Keratinocyte (primary cell): ENCODE data around the gene TMTC2. TPM values are rescaled to one million over a fixed set of nuclear protein-coding genes. Genes with fewer than 3 reads are reported as not detected.

ENCODE experiments used
- DNase-seq: peaks from one replicate; pipeline ENCODE4 v3.0.0-alpha.2; 2011; ENCODE audit warnings: low read depth, missing footprints, low spot score
- FAIRE-seq: peaks from 2 replicates; lab custom pipeline; 2011; peaks lifted over from hg19 to GRCh38; lab: Jason Lieb, UNC
- H2AFZ ChIP-seq: 2 replicates; pipeline ENCODE4 v1.6.0; 2012; ENCODE audit warnings: low read length, control low read depth, inconsistent platforms; ENCODE audit not compliant: control insufficient read depth
- H3K27ac ChIP-seq: 2 replicates; pipeline ENCODE4 v1.5.1; 2011; ENCODE audit warnings: low read length; ENCODE audit not compliant: control insufficient read depth, insufficient read depth
- H3K27me3 ChIP-seq: 3 replicates; pipeline ENCODE4 v1.6.0; 2011; ENCODE audit warnings: low read length; ENCODE audit not compliant: control insufficient read depth, insufficient read depth; ENCODE audit errors: extremely low read depth
- H3K36me3 ChIP-seq, 2 experiments: 2 replicates in 1 of 2; 3 replicates in 1 of 2; pipeline ENCODE4 v1.5.1; 2011; ENCODE audit warnings: low read length in 2 of 2, mild to moderate bottlenecking in 1 of 2; ENCODE audit not compliant: control insufficient read depth in 2 of 2, insufficient read depth in 2 of 2; ENCODE audit errors: extremely low read depth in 1 of 2
- H3K4me1 ChIP-seq: 3 replicates; pipeline ENCODE4 v1.5.1; 2011; ENCODE audit warnings: low read length; ENCODE audit not compliant: control insufficient read depth, insufficient read depth; ENCODE audit errors: extremely low read depth
- H3K4me2 ChIP-seq: 3 replicates; pipeline ENCODE4 v1.6.0; 2011; ENCODE audit warnings: low read depth, low read length; ENCODE audit not compliant: control insufficient read depth, insufficient read depth; ENCODE audit errors: extremely low read depth
- H3K4me3 ChIP-seq, 3 experiments: fragments of 200-600 bp in 1 of 3; sonication (generic) in 1 of 3; 2 replicates in 2 of 3; 3 replicates in 1 of 3; pipeline ENCODE4 v1.5.1; 2011 to 2016; ENCODE audit warnings: low read length in 3 of 3, mild to moderate bottlenecking in 3 of 3, control low read depth in 2 of 3, inconsistent platforms in 1 of 3, low read depth in 1 of 3, mixed read lengths in 1 of 3, mixed run types in 1 of 3, moderate library complexity in 1 of 3; ENCODE audit not compliant: control insufficient read depth in 2 of 3, insufficient read depth in 2 of 3; ENCODE audit errors: extremely low read depth in 1 of 3
- H3K79me2 ChIP-seq: 2 replicates; pipeline ENCODE4 v1.6.0; 2012; ENCODE audit warnings: low read length; ENCODE audit not compliant: control insufficient read depth, insufficient read depth
- H3K9ac ChIP-seq: 3 replicates; pipeline ENCODE4 v1.6.0; 2011; ENCODE audit warnings: low read length; ENCODE audit not compliant: control insufficient read depth, insufficient read depth; ENCODE audit errors: extremely low read depth
- H3K9me1 ChIP-seq: 3 replicates; pipeline ENCODE4 v1.6.0; 2011; ENCODE audit warnings: low read length; ENCODE audit not compliant: control insufficient read depth, insufficient read depth; ENCODE audit errors: extremely low read depth
- H3K9me3 ChIP-seq: 2 replicates; pipeline ENCODE4 v1.5.1; 2012; ENCODE audit warnings: low read depth, low read length; ENCODE audit not compliant: control insufficient read depth
- H4K20me1 ChIP-seq: 3 replicates; pipeline ENCODE4 v1.6.0; 2011; ENCODE audit warnings: low read length; ENCODE audit not compliant: control insufficient read depth, insufficient read depth; ENCODE audit errors: extremely low read depth
- CTCF ChIP-seq, 3 experiments: IDR thresholded peaks in 1 of 3; conservative IDR thresholded peaks in 1 of 3; optimal IDR thresholded peaks in 1 of 3; 2 replicates in 2 of 3; 3 replicates in 1 of 3; pipeline versions ENCODE3 to v1.5.1; 2011; ENCODE audit warnings: low read length in 3 of 3, mild to moderate bottlenecking in 3 of 3, moderate library complexity in 2 of 3, control low read depth in 1 of 3, inconsistent platforms in 1 of 3; ENCODE audit not compliant: insufficient read depth in 2 of 3; ENCODE audit errors: extremely low read depth in 1 of 3
- EZH2 ChIP-seq: IDR thresholded peaks from one replicate; pipeline ENCODE4 v1.6.1; 2012; ENCODE audit warnings: inconsistent platforms, mild to moderate bottlenecking, low read length, moderate library complexity
- dilution Hi-C: fragments of 300-500 bp; cut with MboI; formaldehyde crosslinking; loops from one replicate; pipeline ENCODE4 v1.7.0; 2020; ENCODE audit warnings: low sequenced_read_pairs; ENCODE audit not compliant: extremely low pct_ligation_motif_present
- polyA plus RNA-seq, 5 experiments: library from polyadenylated mRNA; depleted of rRNA in 3 of 5; stranded (reverse) in 3 of 5; stranded (forward) in 1 of 5; unstranded in 1 of 5; fragments of >200 nt; gene quantifications; 1 replicate in 1 of 5; 2 replicates in 3 of 5; 3 replicates in 1 of 5; pipeline versions ENCODE4 v1.2.1 to v1.2.3, GENCODE V29; 2011 to 2012; ENCODE audit warnings: missing spikeins in 2 of 5, low read depth in 1 of 5, low replicate concordance in 1 of 5

Gene TMTC2
- polyA plus RNA-seq, 1 donor (not counting 4 experiments of a cell fraction or from before 2014, with no cell fraction given) = 3.8 TPM

GRCh38 chr12:82893896-82894295 is 207.2 kb downstream of the TMTC2 start:
- no peaks in the 10 kb centered on the region for H3K36me3 ChIP-seq
- H3K27ac ChIP-seq = no peak overlapping the region
- H3K4me3 ChIP-seq = no peak overlapping the region
- no peaks in the 10 kb centered on the region for H3K9me1 ChIP-seq
- dilution Hi-C loops = no loop called here
- H4K20me1 ChIP-seq = no peaks in the 10 kb centered on the region
- DNase-seq (no peak), FAIRE-seq (no peak)
- TF ChIP-seq EZH2 (no peak), CTCF (optimal IDR thresholded peaks at IDR 0.05 in 1 of 3, IDR thresholded peaks at IDR 0.05 in 1 of 3, conservative IDR thresholded peaks at IDR 0.05 in 1 of 3; ENCODE audit: extremely low read depth in 1 of 3, insufficient read depth in 2 of 3, low read length in 3 of 3) (no peak)
- H3K4me2 ChIP-seq = no peak overlapping the region
- no peaks in the 10 kb centered on the region for H3K27me3 ChIP-seq
- H3K9me3 ChIP-seq = no peaks in the 10 kb centered on the region
- peaks cover 4% of the 10 kb centered on the region for H3K4me1 ChIP-seq
- H3K79me2 ChIP-seq = no peaks in the 10 kb centered on the region
- H3K9ac ChIP-seq = no peak overlapping the region
- H2AFZ ChIP-seq = no peak overlapping the region

- no peaks in the 10 kb centered on the region for H3K9me3 ChIP-seq
- no peak overlapping the region for H3K27ac ChIP-seq
- no peaks in the 10 kb centered on the region for H4K20me1 ChIP-seq
- no peaks in the 10 kb centered on the region for H3K79me2 ChIP-seq
- dilution Hi-C loops = no loop called here
- H3K4me3 ChIP-seq = no peak overlapping the region
- DNase-seq (no peak), FAIRE-seq (no peak)
- no peaks in the 10 kb centered on the region for H3K27me3 ChIP-seq
- no peak overlapping the region for H3K9ac ChIP-seq
- no peak for TF ChIP-seq CTCF (optimal IDR thresholded peaks at IDR 0.05 in 1 of 3, IDR thresholded peaks at IDR 0.05 in 1 of 3, conservative IDR thresholded peaks at IDR 0.05 in 1 of 3; ENCODE audit: extremely low read depth in 1 of 3, insufficient read depth in 2 of 3, low read length in 3 of 3)
- no peak for TF ChIP-seq EZH2
- H3K36me3 ChIP-seq = no peaks in the 10 kb centered on the region
- no peak overlapping the region for H2AFZ ChIP-seq
- H3K9me1 ChIP-seq = no peaks in the 10 kb centered on the region
- peaks cover 4% of the 10 kb centered on the region for H3K4me1 ChIP-seq
- H3K4me2 ChIP-seq = no peak overlapping the region
Observed at GRCh38 chr12:82896277-82896676, 209.6 kb downstream of the TMTC2 start.
